Measurements from ENCODE around the gene PLEKHG4. TPM values are rescaled to one million over a fixed set of nuclear protein-coding genes. Genes with fewer than 3 reads are reported as not detected.

PLEKHG4 gene
- total and polyA plus RNA-seq, 10 of the 15 experiments (the other 5 are each of a cell fraction or from before 2014, with no cell fraction given), result 0.14 to 2.6 (median 0.99) TPM

DNA sequence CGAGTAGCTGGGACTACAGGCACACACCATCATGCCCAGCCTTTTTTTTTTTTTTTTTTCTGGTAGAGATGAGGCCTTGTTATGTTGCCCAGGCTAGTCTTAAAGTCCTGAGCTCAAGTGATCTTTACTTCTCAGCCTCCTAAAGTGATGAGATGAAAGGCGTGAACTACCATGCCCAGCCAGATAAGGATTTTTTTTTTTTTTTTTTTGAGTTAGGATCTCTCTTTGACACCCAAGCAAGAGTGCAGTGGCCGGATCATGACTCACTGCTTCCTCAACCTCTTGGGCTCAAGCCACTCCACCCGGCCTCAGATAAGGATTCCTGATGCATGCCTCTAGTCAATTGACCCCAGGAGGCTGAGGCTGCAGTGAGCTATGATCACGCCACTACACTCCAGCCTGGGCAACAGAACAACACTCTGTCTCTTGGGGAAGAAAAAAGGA, 11.2 kb upstream of the PLEKHG4 start (continued):
- TF ChIP-seq, protein P1, sequence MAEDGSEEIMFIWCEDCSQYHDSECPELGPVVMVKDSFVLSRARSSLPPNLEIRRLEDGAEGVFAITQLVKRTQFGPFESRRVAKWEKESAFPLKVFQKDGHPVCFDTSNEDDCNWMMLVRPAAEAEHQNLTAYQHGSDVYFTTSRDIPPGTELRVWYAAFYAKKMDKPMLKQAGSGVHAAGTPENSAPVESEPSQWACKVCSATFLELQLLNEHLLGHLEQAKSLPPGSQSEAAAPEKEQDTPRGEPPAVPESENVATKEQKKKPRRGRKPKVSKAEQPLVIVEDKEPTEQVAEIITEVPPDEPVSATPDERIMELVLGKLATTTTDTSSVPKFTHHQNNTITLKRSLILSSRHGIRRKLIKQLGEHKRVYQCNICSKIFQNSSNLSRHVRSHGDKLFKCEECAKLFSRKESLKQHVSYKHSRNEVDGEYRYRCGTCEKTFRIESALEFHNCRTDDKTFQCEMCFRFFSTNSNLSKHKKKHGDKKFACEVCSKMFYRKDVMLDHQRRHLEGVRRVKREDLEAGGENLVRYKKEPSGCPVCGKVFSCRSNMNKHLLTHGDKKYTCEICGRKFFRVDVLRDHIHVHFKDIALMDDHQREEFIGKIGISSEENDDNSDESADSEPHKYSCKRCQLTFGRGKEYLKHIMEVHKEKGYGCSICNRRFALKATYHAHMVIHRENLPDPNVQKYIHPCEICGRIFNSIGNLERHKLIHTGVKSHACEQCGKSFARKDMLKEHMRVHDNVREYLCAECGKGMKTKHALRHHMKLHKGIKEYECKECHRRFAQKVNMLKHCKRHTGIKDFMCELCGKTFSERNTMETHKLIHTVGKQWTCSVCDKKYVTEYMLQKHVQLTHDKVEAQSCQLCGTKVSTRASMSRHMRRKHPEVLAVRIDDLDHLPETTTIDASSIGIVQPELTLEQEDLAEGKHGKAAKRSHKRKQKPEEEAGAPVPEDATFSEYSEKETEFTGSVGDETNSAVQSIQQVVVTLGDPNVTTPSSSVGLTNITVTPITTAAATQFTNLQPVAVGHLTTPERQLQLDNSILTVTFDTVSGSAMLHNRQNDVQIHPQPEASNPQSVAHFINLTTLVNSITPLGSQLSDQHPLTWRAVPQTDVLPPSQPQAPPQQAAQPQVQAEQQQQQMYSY (CRISPR knock-in tag; IDR thresholded peaks at IDR 0.05), result no peak
- TF ChIP-seq CHD1 (IDR thresholded peaks at IDR 0.05; ENCODE audit: low read depth, low read length) (no peak), MTA3 (IDR thresholded peaks at IDR 0.05; ENCODE audit: borderline replicate concordance, low read length) (no peak)

DNA sequence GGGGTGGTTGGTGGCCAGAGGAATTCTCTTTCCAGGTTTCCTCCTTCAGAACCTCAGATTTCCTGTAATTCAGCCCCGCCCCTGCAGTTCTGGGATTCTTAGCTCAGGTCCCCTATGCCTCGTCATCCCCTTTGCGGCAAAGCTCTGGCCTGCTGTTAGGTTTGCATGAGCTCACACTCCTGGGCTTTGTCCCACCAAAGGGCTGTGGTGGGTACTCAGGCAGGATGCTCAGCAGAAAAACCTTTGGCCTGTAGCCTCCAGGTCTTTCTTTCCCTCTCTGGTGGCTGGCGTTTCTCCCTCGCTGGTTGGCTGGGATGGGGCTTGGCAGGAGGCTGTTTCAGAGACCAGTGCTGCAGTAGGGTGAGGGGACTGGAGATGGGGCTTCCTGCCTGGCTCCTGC, 9.6 kb upstream of the PLEKHG4 start:
- no peak overlapping the region for H3K27ac ChIP-seq (ENCODE audit: control insufficient read depth, insufficient read depth)
- CTCF ChIA-PET, result interaction anchor here (0.6 to 3.0 kb wide), 7 partner anchors 9 to 1488 kb away, joined by 3 to 20 read pairs (median 3); no protein-coding TSS in a partner anchor
- H3K27me3 ChIP-seq (replicated peaks in 1 of 2; ENCODE audit: control insufficient read depth in 2 of 2, insufficient read depth in 2 of 2, low read length in 1 of 2), result no peaks in the 10 kb centered on the region
- FAIRE-seq, result no peak
- SMC1A ChIA-PET (ENCODE audit: uncharacterized antibody, unreplicated experiment), result interaction anchor here (0.6 to 1.1 kb wide), 2 partner anchors 69 to 413 kb away, joined by 3 read pairs; no protein-coding TSS in a partner anchor
- DNase-seq (ENCODE audit: low read depth, low spot score), result no peak
- in situ Hi-C loops (cut with MboI) (no loop called here), intact Hi-C loops (cut with micrococcal nuclease; ENCODE audit: unreplicated experiment) (no loop called here)
- no peak for ATAC-seq
- no peaks in the 10 kb centered on the region for H4K20me1 ChIP-seq (ENCODE audit: control insufficient read depth, insufficient read depth)
- no peaks in the 10 kb centered on the region for H3K4me1 ChIP-seq (ENCODE audit: control insufficient read depth, insufficient read depth, low read length)
- BruUV-seq (replicated peaks), result no TSS peak
- TF ChIP-seq GATAD2B (conservative IDR thresholded peaks at IDR 0.05; ENCODE audit: low read depth) (no peak), MXI1 (IDR thresholded peaks at IDR 0.05; ENCODE audit: low read depth, low read length) (no peak), ZNF622 (IDR thresholded peaks at IDR 0.05) (no peak), RAD51 (IDR thresholded peaks at IDR 0.05) (no peak), KDM1A (IDR thresholded peaks at IDR 0.05; ENCODE audit: borderline replicate concordance) (no peak), RBBP5 (conservative IDR thresholded peaks at IDR 0.05) (no peak), HCFC1 (IDR thresholded peaks at IDR 0.05; ENCODE audit: low read length) (no peak), SIX5 (IDR thresholded peaks at IDR 0.05; ENCODE audit: low read depth, low read length, severe bottlenecking) (no peak), BHLHE40 (IDR thresholded peaks at IDR 0.05; ENCODE audit: borderline replicate concordance in 1 of 2, low read depth in 2 of 2, low read length in 1 of 2) (no peak), RUNX3 (IDR thresholded peaks at IDR 0.05; ENCODE audit: low read length) (no peak), NR2C1 (IDR thresholded peaks at IDR 0.05) (no peak), SP1 (IDR thresholded peaks at IDR 0.05; ENCODE audit: low read depth, low read length) (no peak), TCF7 (IDR thresholded peaks at IDR 0.05; ENCODE audit: borderline replicate concordance) (no peak), STAT3 (IDR thresholded peaks at IDR 0.05; ENCODE audit: low read depth, low read length) (no peak)
- TF ChIP-seq, protein P2, sequence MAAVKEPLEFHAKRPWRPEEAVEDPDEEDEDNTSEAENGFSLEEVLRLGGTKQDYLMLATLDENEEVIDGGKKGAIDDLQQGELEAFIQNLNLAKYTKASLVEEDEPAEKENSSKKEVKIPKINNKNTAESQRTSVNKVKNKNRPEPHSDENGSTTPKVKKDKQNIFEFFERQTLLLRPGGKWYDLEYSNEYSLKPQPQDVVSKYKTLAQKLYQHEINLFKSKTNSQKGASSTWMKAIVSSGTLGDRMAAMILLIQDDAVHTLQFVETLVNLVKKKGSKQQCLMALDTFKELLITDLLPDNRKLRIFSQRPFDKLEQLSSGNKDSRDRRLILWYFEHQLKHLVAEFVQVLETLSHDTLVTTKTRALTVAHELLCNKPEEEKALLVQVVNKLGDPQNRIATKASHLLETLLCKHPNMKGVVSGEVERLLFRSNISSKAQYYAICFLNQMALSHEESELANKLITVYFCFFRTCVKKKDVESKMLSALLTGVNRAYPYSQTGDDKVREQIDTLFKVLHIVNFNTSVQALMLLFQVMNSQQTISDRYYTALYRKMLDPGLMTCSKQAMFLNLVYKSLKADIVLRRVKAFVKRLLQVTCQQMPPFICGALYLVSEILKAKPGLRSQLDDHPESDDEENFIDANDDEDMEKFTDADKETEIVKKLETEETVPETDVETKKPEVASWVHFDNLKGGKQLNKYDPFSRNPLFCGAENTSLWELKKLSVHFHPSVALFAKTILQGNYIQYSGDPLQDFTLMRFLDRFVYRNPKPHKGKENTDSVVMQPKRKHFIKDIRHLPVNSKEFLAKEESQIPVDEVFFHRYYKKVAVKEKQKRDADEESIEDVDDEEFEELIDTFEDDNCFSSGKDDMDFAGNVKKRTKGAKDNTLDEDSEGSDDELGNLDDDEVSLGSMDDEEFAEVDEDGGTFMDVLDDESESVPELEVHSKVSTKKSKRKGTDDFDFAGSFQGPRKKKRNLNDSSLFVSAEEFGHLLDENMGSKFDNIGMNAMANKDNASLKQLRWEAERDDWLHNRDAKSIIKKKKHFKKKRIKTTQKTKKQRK (IDR thresholded peaks at IDR 0.05; ENCODE audit: low read depth, low read length), result no peak
- H3K9ac ChIP-seq (ENCODE audit: control insufficient read depth, insufficient read depth, low read length), result no peak overlapping the region
- H2AFZ ChIP-seq (ENCODE audit: control insufficient read depth, low read depth, low read length), result no peak overlapping the region
- H3K4me2 ChIP-seq (ENCODE audit: control insufficient read depth, insufficient read depth), result no peak overlapping the region
- POLR2A ChIA-PET, result interaction anchor here (0.6 kb wide), 1 partner anchor 116 kb away, joined by 3 read pairs; no protein-coding TSS in a partner anchor
- WGBS (ENCODE audit: insufficient coverage, insufficient replicate concordance, low lambda C conversion rate, missing lambda C conversion rate), result 85% methylated on average over 5 of the region's 5 CpGs
- RAD21 ChIA-PET (ENCODE audit: unreplicated experiment), result no interaction called here
- H3K79me2 ChIP-seq (ENCODE audit: control insufficient read depth, insufficient read depth, low read length), result no peaks in the 10 kb centered on the region
- no peak overlapping the region for H3K4me3 ChIP-seq
- H3K9me3 ChIP-seq (replicated peaks; ENCODE audit: control insufficient read depth, insufficient read depth, low read length), result no peaks in the 10 kb centered on the region
- no peaks in the 10 kb centered on the region for H3K36me3 ChIP-seq (ENCODE audit: control insufficient read depth in 2 of 2, insufficient read depth in 2 of 2, low read length in 1 of 2)
